ENCODE data around the gene PPM1L.

- TF ChIP-seq CTCF (IDR thresholded peaks at IDR 0.05) (no peak), POLR2A (IDR thresholded peaks at IDR 0.05) (no peak)
Measured at GRCh38 chr3:160773722-160774121, 17.7 kb downstream of the PPM1L start.

Measured in vagina (tissue), 2 donors.